Peyer's patch (tissue), 4 donors: ENCODE data around the gene CCDC88A.

Experiments used
- POLR2A ChIP-seq, 2 donors: fragments of 450-650 bp; IDR thresholded peaks; one replicate each; pipeline ENCODE4 v1.5.1; 2017; ENCODE audit warnings: antibody characterized with exemption in 2 of 2, mild to moderate bottlenecking in 2 of 2, moderate library complexity in 2 of 2
- TF ChIP-seq, protein P1 (sequence below), 6 experiments: fragments of 450-650 bp in 4 of 6; fragments of 200-600 bp in 2 of 6; sonication (generic) in 1 of 6; IDR thresholded peaks; one replicate each; pipeline ENCODE4 v1.5.1; 2017 to 2019; ENCODE audit warnings: antibody characterized with exemption in 6 of 6, mild to moderate bottlenecking in 3 of 6, moderate library complexity in 1 of 6

DNA sequence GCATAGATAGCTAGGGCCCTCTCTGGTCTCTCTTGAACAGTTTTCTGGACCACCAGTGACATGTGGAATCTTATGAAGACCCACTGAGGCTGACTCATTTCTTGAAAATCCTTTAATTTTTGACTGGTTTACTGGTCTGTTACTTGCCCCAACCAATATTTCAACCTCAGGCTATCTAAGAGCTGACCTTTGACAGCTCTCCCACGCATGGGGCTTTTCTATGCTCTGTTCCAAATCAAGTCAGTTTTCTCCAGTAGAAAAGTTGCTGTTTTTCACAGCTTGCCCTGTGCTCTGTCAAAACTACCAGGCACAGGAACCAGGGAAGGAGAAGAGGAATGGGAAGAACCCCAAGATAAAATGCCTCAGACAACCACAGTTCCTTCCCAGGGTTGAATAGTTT is 104.7 kb downstream of the CCDC88A start:
- TF ChIP-seq, protein P1, sequence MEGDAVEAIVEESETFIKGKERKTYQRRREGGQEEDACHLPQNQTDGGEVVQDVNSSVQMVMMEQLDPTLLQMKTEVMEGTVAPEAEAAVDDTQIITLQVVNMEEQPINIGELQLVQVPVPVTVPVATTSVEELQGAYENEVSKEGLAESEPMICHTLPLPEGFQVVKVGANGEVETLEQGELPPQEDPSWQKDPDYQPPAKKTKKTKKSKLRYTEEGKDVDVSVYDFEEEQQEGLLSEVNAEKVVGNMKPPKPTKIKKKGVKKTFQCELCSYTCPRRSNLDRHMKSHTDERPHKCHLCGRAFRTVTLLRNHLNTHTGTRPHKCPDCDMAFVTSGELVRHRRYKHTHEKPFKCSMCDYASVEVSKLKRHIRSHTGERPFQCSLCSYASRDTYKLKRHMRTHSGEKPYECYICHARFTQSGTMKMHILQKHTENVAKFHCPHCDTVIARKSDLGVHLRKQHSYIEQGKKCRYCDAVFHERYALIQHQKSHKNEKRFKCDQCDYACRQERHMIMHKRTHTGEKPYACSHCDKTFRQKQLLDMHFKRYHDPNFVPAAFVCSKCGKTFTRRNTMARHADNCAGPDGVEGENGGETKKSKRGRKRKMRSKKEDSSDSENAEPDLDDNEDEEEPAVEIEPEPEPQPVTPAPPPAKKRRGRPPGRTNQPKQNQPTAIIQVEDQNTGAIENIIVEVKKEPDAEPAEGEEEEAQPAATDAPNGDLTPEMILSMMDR (IDR thresholded peaks at IDR 0.05): no peak
- no peak for TF ChIP-seq POLR2A (IDR thresholded peaks at IDR 0.05)
